Activated CD4-positive, alpha-beta T cell treated with anti-CD3 and anti-CD28 coated beads, Interleukin-2, amount 50 U/mL, for 1 hour (primary cell): ENCODE data around the gene SIRT2.

ENCODE experiments used
- DNase-seq: peaks from one replicate; pipeline ENCODE4 v3.0.0-alpha.2; 2020

SIRT2 gene

DNA sequence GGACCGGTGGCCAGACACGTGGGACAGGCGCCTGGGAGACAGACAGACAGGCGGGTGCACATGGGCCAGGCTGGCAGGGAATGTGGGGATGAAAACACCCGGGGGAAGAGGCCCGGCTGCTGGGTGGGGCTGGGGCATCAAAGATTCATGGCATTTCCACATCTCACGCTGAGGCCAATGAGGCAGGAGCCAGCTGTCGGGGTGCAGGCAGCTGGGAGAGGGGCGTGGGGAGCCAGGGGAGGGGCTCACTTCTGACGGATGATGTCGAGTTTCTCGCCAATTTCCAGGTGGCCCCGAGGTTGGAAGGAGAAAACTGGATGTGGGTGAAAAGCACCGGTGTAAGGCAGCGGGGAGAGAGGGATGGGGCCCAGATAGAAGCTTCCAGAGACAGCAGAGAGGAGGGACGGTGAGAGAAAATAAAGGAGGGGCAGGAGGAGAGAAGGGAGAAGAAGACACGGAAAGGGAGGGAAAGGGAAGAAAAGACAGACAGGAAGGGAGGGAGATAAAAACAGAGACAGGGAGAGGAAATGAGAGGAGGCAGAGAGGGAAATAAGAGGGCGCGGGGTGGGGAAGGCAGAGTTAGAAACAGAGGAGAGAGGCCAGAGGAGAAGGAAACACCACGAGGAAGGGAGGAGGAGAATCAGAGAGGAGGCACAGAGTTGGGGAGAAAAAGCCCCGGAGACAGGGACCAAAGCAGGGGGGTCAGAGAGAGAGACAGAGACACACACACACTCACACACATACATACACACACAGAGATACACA lies 20.6 kb upstream of the SIRT2 start:
- DNase-seq: no peak

- DNase-seq: no peak
Observed at GRCh38 chr19:38918526-38918925, 19.1 kb upstream of the SIRT2 start.

- no peak for DNase-seq
Observed at GRCh38 chr19:38917921-38918491, 18.6 kb upstream of the SIRT2 start.

DNA sequence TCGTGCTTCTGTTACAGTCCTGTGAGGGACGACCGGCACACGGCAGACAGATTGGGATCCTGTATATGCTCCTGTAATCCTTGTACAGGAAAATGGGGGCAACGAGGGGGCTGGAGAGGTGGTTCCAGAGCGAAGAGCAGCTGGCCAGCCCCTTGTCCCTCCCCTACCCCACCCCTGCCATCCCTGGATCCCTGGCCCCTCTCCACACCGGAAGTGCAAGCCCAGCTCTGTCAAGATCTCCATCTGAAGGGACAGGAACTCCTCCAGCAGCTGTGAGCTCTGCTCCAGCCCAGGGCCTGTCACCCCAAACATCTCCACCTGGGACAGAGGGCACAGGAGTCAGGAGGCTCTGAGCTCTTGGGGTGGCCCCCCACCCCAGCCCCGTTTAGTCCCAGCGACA lies 18.1 kb upstream of the SIRT2 start:
- DNase-seq: no peak

DNA sequence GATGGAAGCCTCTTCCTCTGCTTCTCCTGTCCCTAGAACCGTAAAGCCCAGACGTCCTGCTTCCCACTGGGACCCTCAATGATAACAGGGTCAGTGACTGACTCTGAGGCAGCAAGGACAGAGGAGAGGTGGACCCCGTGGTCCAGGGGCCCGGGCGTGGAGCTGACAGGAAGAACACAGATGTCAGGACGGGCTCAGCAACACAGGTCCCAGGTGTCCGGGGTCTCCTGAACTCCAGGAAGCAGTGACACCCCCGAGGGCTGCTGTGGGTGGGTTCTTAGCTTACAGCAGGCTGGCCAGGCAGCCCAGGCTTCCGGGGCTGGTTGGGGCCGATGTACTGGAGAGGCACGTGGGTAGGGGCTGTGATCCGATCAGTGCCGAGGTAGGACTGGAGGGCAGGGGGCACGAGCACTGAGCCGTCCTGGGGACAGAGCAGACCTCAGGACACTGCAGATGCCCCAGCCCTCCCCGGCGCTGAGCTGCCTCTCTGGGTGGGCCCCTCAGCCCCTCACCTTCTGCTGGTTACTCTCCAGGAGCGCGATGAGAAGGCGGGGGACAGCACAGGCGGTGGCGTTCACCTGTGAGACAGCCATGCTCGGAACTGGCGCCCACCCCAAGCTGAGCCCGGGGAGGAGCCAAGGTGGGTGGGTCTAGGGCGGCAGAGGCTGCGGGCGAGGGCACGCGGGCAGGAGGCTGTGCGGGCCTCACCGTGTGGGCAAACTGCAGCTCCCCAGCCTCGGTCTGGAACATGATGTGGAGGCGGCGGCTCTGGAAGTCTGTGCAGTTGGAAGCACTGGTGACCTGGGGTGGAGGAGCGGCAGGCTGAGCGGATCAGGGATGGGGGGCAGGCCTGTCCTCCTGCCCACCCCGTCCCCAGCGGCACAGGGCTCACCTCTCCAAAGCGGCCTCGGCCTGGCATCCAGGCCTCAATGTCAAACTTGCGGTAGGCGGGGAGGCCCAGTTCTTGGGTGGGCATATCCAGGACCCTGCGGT lies 16.2 kb upstream of the SIRT2 start:
- no peak for DNase-seq

DNA sequence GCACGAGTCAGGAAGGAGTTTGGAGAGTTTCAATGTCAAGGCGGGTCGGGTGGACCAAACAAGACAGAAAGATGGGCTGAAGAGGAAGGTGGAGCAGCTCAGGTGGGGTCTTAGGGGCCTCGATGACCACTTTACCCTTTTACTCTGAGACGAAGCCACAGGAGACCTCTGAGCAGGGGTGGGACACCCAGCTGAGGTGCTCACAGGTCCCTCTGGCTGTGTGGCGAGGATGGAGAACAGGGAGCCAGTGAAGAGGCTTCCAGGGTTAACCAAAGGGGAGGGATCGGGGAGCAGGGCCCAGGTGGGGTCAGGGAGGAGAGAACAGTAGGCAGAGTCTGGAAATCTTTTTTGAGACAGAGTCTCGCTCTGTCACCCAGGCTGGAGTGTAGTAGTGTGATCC lies 14.5 kb upstream of the SIRT2 start:
- DNase-seq: no peak

DNA sequence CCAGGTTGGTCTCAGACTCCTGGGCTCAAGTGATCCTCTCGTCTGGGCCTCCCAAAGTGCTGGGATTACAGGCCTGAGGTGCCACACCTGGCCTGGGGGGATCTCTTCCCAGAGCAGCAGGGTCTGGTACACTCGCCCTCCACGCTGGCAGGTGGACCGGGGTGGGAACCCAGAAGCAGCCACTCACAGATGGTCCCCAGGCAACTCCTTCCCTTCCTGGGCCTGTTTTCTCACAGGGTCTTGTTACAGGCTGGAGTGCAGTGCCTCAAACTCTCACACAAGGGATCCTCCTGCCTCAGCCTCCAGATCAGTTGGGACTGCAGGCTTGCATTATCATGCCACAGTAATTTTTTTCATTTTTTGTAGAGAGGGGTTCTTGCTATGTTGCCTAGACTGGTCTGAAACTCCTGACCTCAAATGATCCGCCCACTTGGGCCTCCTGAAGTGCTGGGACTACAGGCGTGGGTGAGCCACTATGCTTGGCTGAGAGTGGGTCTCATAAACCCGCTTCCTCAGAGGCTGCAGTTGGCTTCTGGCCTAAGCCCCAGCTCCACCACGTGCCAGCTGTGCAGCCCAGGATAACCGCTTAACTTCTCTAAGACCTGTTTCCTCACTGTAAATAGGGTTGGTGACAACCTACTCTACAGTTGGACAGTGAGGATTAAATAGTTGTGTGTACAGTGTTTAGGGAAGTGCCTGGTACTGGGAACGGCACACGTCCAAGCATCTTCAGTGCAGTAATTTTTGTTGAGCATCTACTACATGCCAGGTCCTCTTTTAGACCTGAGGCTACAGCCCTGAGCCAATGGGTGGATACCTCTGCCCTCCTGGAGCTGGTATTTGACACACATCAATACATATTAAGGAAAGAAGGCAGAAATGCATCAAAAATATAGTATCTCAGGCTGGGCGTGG lies 13.4 kb upstream of the SIRT2 start:
- no peak for DNase-seq

- DNase-seq: no peak
Observed at GRCh38 chr19:38911388-38912001, 12.1 kb upstream of the SIRT2 start.

DNA sequence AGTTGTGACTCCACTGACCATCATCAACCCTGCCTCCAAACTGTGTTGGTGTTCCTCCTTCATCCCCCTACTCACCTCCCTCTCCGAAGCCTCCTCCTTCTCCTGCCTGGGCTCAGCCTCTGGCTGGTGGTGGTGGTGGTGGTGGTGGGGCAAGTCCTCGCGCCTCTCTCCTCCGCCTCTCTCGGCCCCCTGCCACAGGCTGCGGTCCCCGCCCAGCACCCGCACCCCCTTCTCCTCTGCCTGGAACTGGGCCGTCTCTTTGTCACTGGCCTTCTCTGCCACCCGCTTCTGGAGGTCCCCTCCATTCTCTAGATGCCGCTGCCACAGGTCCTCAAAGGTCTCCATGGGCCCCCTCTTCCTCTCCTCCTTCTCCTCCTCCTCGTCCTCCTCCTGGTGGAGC lies 11.1 kb upstream of the SIRT2 start:
- DNase-seq: no peak

GRCh38 chr19:38908911-38909310 lies 9.5 kb upstream of the SIRT2 start:
- DNase-seq: no peak

DNA sequence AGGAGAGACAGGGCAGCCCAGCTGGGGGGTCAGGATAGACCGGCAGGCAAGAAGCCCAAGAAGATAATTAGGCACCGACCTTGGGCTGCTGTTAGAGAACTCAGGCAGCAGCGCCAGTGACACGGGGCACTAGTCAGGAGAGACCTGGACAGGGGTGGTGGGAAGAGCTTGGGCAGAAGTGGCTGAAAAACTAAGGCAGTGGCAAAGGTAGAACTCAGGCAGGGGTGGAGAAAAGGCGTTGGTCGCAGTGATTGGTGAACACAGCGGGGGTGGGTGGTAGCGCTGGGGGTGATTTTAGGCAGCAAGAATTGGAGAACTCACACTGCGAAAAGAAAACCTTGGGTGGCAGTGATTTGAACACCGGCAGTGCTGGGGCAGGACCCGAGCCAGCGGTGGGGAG lies 8.3 kb upstream of the SIRT2 start:
- DNase-seq: no peak

DNA sequence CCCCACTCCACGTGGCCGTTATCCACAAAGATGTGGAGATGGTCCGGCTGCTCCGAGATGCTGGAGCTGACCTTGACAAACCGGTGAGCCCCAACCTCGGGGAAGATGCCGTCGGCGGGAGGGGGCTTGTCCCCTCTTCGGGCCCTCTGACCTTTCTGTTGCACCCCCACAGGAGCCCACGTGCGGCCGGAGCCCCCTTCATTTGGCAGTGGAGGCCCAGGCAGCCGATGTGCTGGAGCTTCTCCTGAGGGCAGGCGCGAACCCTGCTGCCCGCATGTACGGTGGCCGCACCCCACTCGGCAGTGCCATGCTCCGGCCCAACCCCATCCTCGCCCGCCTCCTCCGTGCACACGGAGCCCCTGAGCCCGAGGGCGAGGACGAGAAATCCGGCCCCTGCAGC lies 7.8 kb upstream of the SIRT2 start:
- DNase-seq: no peak

- no peak for DNase-seq
Observed at GRCh38 chr19:38905620-38906019, 6.2 kb upstream of the SIRT2 start.

- DNase-seq: no peak
Observed at GRCh38 chr19:38904581-38905539, 5.4 kb upstream of the SIRT2 start.

DNA sequence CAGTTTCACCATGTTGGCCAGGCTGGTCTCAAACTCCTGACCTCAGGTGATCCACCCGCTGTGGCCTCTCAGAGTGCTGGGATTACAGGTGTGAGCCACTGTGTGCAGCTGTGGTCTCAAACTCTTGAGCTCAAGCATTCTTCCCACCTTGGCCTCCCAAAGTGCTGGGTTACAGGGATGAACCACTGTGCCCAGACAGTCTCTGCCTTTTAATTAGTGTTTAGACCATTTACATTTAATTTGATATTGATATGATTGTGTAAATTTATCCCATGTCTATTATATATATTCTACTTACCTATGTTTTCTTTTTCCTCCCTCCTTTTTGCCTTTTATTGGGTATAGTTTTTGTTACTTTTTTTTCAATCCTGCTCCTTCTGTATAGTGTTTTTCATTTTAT lies 2.3 kb upstream of the SIRT2 start:
- DNase-seq: no peak

DNA sequence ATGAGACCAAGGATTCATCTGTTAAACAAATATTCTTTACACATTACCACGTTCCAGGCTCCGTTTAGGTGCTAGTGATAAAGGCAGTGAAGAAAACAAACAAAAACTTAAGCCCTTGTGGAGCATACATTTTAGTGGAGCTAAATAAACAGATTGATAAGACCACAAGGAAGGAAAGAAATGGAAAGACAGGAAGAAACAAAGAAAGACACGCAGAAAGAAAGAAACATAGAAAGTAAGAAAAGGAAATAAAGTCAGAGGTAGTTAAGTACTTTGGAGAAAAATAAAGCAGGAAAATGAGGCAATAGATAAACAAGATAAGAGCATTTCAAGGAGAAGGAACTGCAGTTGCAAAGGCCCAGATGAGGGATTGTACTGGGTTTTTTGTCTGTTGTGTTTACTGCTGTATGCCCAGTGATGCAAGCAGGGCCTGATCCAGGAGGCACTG lies 1.3 kb upstream of the SIRT2 start:
- DNase-seq: no peak

GRCh38 chr19:38900202-38900629 lies 798 bp upstream of the SIRT2 start:
- no peak for DNase-seq

DNA sequence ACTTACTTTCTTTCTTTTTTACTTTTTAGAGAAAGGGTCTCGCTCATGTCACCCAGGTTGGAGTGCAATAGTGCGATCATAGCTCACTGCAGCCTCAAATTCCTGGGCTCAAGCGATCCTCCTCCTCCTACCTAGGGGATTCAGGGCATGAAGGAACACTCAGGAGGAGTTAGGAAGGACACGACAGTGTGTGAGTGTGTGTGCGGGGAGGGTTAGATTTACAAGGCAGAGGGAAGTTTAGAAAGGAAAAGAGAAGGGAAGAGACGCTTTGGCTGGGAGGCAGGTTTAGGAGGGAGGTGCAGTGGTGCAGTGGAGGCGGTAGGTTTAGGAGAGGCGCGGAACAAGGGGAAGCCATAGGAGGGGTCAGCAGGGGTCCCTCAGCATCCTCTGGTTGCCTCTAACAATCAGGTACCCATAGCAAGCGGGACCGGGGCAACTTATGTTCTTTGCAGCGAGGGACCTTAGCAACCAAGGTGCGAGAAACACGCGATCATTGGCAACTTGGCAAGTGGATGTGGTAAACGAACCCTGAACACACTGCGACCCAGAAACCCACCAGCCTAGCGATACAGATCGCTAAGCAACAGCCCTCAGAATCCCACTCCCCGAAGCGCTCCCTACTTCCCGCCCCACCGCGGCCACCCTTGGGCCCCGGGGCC lies 501 bp downstream of the SIRT2 start:
- DNase-seq: no peak

DNA sequence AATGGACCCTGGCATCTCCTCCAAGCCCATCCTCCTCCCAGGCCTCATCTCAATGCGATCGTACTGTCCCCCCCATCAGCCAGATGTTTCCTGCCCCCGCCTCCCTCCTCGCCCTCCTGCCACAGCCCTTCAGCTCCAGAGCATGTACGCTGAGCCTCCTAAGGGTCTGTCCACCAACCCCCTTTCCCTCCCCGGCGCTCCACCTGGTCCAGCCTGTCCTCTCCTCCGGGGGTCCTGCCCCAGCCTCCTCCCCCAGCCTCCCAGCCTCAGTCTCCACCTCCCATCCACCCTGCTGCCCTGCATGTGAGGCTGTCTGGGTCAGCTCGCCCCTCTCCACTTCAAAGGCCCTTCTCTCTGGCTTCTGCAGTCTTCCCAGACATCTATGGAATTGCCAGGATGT lies 4.5 kb downstream of the SIRT2 start:
- no peak for DNase-seq

DNA sequence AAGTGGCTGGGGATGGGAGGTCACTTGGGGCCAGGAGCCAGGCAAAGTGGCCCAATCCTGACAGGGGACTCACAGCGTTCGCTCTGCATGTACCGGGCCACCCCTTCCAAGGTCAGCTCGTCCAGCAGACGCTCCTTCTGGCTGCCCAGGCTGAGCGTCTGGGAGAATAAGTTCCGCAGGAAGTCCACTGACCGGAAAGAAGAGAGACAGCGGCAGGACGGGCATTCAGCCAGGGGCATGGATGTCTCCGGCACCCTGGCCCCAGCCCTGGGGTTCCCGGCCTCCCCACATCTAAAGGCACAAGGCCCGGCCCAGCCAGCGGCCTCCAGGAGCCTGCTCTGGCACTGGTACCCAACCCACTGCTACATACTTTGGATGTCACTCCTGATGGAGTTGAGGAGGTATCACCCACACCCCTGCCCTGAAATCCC lies 6.1 kb downstream of the SIRT2 start:
- no peak for DNase-seq
